ENCODE results near the gene SLFNL1. TPM values are rescaled to one million over a fixed set of nuclear protein-coding genes. Genes with fewer than 3 reads are reported as not detected.

The SLFNL1 gene
- total and polyA plus RNA-seq, 2 experiments from 2014 or later, result 0.14 to 0.29 TPM

DNA sequence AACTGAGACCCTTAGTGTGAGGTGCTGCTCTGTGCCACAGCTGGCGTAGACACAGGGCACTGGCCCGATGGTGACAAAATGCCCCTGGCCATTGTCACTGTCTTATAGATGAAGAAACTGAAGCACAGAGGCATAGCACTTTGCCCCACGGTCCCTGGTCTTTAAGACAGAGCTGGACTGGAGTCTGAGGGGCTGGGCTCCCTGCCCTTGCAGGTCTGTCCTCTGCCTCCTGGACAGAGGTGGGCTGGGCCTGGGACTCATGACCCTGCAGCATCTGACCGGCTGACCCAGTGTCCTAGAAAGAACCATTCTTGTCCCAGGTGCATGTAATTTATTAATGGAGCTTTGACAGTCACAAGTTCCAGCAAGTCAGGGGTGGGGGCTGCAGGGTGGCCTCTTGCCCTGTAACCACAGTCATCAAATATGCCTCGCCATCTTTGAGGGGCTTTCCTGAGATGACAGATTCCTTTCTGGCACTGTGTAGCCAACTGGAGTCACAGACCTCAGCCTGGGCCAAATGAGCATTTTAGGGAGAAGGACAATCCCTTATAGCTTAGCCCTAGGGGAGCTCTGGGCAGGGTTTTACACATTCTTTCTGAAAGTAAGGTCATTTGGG, 6.1 kb downstream of the SLFNL1 start (continued):
- TF ChIP-seq, protein P1, sequence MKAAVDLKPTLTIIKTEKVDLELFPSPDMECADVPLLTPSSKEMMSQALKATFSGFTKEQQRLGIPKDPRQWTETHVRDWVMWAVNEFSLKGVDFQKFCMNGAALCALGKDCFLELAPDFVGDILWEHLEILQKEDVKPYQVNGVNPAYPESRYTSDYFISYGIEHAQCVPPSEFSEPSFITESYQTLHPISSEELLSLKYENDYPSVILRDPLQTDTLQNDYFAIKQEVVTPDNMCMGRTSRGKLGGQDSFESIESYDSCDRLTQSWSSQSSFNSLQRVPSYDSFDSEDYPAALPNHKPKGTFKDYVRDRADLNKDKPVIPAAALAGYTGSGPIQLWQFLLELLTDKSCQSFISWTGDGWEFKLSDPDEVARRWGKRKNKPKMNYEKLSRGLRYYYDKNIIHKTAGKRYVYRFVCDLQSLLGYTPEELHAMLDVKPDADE (IDR thresholded peaks at IDR 0.05), result no peak
- TF ChIP-seq NANOG (IDR thresholded peaks at IDR 0.05; ENCODE audit: borderline replicate concordance), result no peak

DNA sequence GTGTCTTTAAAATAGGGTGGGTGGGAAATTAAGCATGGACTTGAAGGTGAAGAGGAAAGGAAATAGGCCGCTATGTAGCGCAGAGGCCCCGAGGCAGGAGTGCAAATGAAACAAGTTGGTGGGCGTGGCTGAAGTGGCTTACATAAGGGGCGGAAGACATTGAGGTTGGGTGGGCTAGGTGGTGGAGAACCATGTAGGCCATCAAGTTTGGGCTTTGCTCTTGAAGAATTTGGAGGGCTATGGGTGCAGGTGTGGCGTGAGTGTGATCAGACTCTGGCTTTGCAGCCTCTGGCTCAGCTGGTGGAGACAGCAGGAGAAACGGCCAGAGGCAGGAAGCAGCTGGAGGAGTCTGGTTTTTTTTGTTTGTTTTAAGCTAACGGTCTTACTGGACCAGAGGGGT, 6.7 kb downstream of the SLFNL1 start:
- H3K27ac Mint-ChIP-seq, result no peak overlapping the region
- H3K4me3 ChIP-seq, result no peak overlapping the region
- ATAC-seq (no peak), DNase-seq (ENCODE audit: low spot score) (no peak)
- no peaks in the 10 kb centered on the region for H3K4me1 ChIP-seq (ENCODE audit: insufficient read depth)
- peaks cover 69% of the 10 kb centered on the region for H3K36me3 Mint-ChIP-seq (ENCODE audit: low read depth)
- peaks cover 24% of the 10 kb centered on the region for H3K27me3 Mint-ChIP-seq (ENCODE audit: insufficient read depth, low read depth, poor library complexity)
- no peak overlapping the region for H3K27ac ChIP-seq (ENCODE audit: low read depth)
- no peak overlapping the region for H2AFZ ChIP-seq
- H3K27me3 ChIP-seq (ENCODE audit: insufficient read depth), result no peaks in the 10 kb centered on the region
- peaks cover 15% of the 10 kb centered on the region; the same call in 1 of the 2 replicates for H4K20me1 ChIP-seq (replicated peaks; ENCODE audit: insufficient read depth)
- no peaks in the 10 kb centered on the region for H3K79me2 ChIP-seq (replicated peaks; ENCODE audit: insufficient read depth)
- H3K36me3 ChIP-seq (ENCODE audit: insufficient read depth), result peaks cover 16% of the 10 kb centered on the region
- H3K4me1 Mint-ChIP-seq, result peaks cover 7% of the 10 kb centered on the region
- no peaks in the 10 kb centered on the region; the same call in 2 of the 3 replicates for H3K9me3 Mint-ChIP-seq
- H3K9me2 ChIP-seq (ENCODE audit: insufficient read depth), result no peaks in the 10 kb centered on the region
- peaks cover 3% of the 10 kb centered on the region; the same call in 1 of the 2 replicates for H3F3A ChIP-seq (replicated peaks; ENCODE audit: low read depth)
- no peak overlapping the region for H3K4me2 ChIP-seq
- no peak overlapping the region for H3K4me3 Mint-ChIP-seq
- TF ChIP-seq, protein P1 (IDR thresholded peaks at IDR 0.05), result no peak
- TF ChIP-seq NANOG (IDR thresholded peaks at IDR 0.05; ENCODE audit: borderline replicate concordance) (no peak), ZNF331 (CRISPR knock-in tag; IDR thresholded peaks at IDR 0.05; ENCODE audit: low read depth) (no peak), POLR2AphosphoS5 (IDR thresholded peaks at IDR 0.05; ENCODE audit: low read depth) (no peak), EZH2phosphoT487 (IDR thresholded peaks at IDR 0.05; ENCODE audit: unreplicated experiment) (no peak), CREB1 (CRISPR knock-in tag; IDR thresholded peaks at IDR 0.05; ENCODE audit: low read depth) (no peak), STAT1 (IDR thresholded peaks at IDR 0.05; ENCODE audit: unreplicated experiment) (no peak), EZH2 (IDR thresholded peaks at IDR 0.05; ENCODE audit: low read depth, unreplicated experiment) (no peak), ZNF114 (CRISPR knock-in tag; IDR thresholded peaks at IDR 0.05) (no peak)
- TF ChIP-seq, protein P2, sequence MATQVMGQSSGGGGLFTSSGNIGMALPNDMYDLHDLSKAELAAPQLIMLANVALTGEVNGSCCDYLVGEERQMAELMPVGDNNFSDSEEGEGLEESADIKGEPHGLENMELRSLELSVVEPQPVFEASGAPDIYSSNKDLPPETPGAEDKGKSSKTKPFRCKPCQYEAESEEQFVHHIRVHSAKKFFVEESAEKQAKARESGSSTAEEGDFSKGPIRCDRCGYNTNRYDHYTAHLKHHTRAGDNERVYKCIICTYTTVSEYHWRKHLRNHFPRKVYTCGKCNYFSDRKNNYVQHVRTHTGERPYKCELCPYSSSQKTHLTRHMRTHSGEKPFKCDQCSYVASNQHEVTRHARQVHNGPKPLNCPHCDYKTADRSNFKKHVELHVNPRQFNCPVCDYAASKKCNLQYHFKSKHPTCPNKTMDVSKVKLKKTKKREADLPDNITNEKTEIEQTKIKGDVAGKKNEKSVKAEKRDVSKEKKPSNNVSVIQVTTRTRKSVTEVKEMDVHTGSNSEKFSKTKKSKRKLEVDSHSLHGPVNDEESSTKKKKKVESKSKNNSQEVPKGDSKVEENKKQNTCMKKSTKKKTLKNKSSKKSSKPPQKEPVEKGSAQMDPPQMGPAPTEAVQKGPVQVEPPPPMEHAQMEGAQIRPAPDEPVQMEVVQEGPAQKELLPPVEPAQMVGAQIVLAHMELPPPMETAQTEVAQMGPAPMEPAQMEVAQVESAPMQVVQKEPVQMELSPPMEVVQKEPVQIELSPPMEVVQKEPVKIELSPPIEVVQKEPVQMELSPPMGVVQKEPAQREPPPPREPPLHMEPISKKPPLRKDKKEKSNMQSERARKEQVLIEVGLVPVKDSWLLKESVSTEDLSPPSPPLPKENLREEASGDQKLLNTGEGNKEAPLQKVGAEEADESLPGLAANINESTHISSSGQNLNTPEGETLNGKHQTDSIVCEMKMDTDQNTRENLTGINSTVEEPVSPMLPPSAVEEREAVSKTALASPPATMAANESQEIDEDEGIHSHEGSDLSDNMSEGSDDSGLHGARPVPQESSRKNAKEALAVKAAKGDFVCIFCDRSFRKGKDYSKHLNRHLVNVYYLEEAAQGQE (IDR thresholded peaks at IDR 0.05; ENCODE audit: unreplicated experiment), result no peak
- TF ChIP-seq, protein P3, sequence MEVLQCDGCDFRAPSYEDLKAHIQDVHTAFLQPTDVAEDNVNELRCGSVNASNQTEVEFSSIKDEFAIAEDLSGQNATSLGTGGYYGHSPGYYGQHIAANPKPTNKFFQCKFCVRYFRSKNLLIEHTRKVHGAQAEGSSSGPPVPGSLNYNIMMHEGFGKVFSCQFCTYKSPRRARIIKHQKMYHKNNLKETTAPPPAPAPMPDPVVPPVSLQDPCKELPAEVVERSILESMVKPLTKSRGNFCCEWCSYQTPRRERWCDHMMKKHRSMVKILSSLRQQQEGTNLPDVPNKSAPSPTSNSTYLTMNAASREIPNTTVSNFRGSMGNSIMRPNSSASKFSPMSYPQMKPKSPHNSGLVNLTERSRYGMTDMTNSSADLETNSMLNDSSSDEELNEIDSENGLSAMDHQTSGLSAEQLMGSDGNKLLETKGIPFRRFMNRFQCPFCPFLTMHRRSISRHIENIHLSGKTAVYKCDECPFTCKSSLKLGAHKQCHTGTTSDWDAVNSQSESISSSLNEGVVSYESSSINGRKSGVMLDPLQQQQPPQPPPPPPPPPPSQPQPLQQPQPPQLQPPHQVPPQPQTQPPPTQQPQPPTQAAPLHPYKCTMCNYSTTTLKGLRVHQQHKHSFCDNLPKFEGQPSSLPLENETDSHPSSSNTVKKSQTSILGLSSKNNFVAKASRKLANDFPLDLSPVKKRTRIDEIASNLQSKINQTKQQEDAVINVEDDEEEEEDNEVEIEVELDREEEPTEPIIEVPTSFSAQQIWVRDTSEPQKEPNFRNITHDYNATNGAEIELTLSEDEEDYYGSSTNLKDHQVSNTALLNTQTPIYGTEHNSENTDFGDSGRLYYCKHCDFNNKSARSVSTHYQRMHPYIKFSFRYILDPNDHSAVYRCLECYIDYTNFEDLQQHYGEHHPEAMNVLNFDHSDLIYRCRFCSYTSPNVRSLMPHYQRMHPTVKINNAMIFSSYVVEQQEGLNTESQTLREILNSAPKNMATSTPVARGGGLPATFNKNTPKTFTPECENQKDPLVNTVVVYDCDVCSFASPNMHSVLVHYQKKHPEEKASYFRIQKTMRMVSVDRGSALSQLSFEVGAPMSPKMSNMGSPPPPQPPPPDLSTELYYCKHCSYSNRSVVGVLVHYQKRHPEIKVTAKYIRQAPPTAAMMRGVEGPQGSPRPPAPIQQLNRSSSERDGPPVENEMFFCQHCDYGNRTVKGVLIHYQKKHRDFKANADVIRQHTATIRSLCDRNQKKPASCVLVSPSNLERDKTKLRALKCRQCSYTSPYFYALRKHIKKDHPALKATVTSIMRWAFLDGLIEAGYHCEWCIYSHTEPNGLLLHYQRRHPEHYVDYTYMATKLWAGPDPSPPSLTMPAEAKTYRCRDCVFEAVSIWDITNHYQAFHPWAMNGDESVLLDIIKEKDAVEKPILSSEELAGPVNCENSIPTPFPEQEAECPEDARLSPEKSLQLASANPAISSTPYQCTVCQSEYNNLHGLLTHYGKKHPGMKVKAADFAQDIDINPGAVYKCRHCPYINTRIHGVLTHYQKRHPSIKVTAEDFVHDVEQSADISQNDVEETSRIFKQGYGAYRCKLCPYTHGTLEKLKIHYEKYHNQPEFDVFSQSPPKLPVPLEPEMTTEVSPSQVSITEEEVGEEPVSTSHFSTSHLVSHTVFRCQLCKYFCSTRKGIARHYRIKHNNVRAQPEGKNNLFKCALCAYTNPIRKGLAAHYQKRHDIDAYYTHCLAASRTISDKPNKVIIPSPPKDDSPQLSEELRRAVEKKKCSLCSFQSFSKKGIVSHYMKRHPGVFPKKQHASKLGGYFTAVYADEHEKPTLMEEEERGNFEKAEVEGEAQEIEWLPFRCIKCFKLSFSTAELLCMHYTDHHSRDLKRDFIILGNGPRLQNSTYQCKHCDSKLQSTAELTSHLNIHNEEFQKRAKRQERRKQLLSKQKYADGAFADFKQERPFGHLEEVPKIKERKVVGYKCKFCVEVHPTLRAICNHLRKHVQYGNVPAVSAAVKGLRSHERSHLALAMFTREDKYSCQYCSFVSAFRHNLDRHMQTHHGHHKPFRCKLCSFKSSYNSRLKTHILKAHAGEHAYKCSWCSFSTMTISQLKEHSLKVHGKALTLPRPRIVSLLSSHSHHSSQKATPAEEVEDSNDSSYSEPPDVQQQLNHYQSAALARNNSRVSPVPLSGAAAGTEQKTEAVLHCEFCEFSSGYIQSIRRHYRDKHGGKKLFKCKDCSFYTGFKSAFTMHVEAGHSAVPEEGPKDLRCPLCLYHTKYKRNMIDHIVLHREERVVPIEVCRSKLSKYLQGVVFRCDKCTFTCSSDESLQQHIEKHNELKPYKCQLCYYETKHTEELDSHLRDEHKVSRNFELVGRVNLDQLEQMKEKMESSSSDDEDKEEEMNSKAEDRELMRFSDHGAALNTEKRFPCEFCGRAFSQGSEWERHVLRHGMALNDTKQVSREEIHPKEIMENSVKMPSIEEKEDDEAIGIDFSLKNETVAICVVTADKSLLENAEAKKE (CRISPR knock-in tag; IDR thresholded peaks at IDR 0.05), result no peak

Data from GM23338 (cell line).